Right lobe of liver (tissue), 6 donors: ENCODE measurements around the gene SYNE2. TPM values are rescaled to one million over a fixed set of nuclear protein-coding genes. Genes with fewer than 3 reads are reported as not detected.

Experiments
- ATAC-seq, 4 donors: fragments of 200-7000 bp; cut with Tn5 transposase; one replicate each; pipeline ENCODE4 v1.9.1; 2020; ENCODE audit warnings: mild to moderate bottlenecking in 4 of 4, moderate library complexity in 4 of 4
- DNase-seq, 3 donors: peaks; one replicate each; pipeline ENCODE4 v3.0.0-alpha.2; 2020
- H3K27ac ChIP-seq, 3 donors: fragments of 200-600 bp; one replicate each; pipeline ENCODE4 v1.8.0; 2022
- H3K27me3 ChIP-seq, 2 donors: fragments of 200-600 bp; one replicate each; pipeline ENCODE4 v1.8.0; 2022
- H3K36me3 ChIP-seq, 4 donors: fragments of 200-600 bp; sonication (generic) in 1 of 4; one replicate each; pipeline versions ENCODE4 v1.5.1 to v1.8.0; 2017 to 2022; ENCODE audit warnings: control low read depth in 1 of 4
- H3K4me1 ChIP-seq, 4 donors: fragments of 200-600 bp; sonication (generic) in 1 of 4; one replicate each; pipeline versions ENCODE4 v1.5.1 to v1.8.0; 2017 to 2022; ENCODE audit warnings: control low read depth in 1 of 4
- H3K4me3 ChIP-seq, 3 donors: fragments of 200-600 bp; one replicate each; pipeline ENCODE4 v1.8.0; 2022
- H3K9me3 ChIP-seq, 4 donors: fragments of 200-600 bp; sonication (generic) in 1 of 4; one replicate each; pipeline versions ENCODE4 v1.5.1 to v1.8.0; 2017 to 2022; ENCODE audit warnings: control low read depth in 1 of 4
- CTCF ChIP-seq, 4 donors: fragments of 200-600 bp in 3 of 4; fragments of 450-650 bp in 1 of 4; IDR thresholded peaks; one replicate each; pipeline versions ENCODE4 v1.5.1 to v1.8.0; 2016 to 2022; ENCODE audit warnings: antibody characterized with exemption in 4 of 4, mild to moderate bottlenecking in 2 of 4
- POLR2A ChIP-seq: fragments of 450-650 bp; IDR thresholded peaks from one replicate; pipeline ENCODE4 v1.6.1; 2017; ENCODE audit warnings: antibody characterized with exemption, mild to moderate bottlenecking
- WGBS: methylation state at CpG from one replicate; pipeline ENCODE4 v1.1.6; 2018; ENCODE audit warnings: low coverage, low lambda C conversion rate; ENCODE audit not compliant: insufficient coverage; ENCODE audit errors: missing lambda C conversion rate; 5-methylcytosine and 5-hydroxymethylcytosine counted together
- intact Hi-C, 2 donors: fragments of 100-400 bp; cut with DNase I; formaldehyde crosslinking; loops; one replicate each; pipeline versions ENCODE4 v1.11.2 to v1.14.1; 2022
- total RNA-seq, 6 experiments: library from RNA; depleted of rRNA in 2 of 6; stranded (reverse); fragments of >200 nt in 2 of 6; fragmentation: NEBNext Ultra II Directional in 3 of 6; extraction: Animal tissue kit (Norgen Biotek cat#: 25700) in 3 of 6; gene quantifications; one replicate each; pipeline versions ENCODE4 v1.1.0 to v1.2.4, GENCODE V29; 2016 to 2023
- donor health status: DM: no; HTN: yes; CAD: no.
- donor health status: DM: no; HTN: no; CAD: no.
- donor health status: DM: no; HTN: no; CAD: no.
- donor health status: DM: no; HTN: yes; CAD: no.
- donor health status: DM: no; HTN: yes; CAD: no.

Gene SYNE2
- total RNA-seq, 6 experiments from 2014 or later, result 34.6 to 118 (median 47.8) TPM

DNA sequence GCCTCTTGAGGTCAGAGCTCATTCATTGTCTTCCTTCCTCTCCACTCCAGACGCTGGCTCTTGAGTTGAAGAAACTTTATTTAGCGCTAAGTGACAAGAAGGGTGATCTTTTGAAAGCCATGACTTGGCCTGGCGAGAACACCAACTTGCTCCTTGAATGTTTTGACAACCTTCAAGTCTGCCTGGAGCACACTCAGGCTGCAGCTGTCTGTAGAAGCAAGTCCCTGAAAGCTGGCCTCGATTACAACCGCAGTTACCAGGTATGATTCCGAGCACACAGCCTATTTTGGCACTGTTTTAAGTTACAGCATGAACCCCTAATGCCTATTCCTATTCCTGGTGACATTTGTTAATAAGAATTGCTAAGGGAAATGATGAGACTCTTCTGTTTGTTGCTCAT, 273.7 kb downstream of the SYNE2 start:
- Histone ChIP-seq H3K36me3 (peaks cover 5 to 70% (median 42%) of the 10 kb centered on the region in 4 donors), H3K27ac (no peak overlapping the region), H3K27me3 (no peaks in the 10 kb centered on the region), H3K4me3 (no peak overlapping the region), H3K9me3 (no peaks in the 10 kb centered on the region), H3K4me1 (peaks cover 0 to 19% (median 3%) of the 10 kb centered on the region in 4 donors)
- DNase-seq (no peak), ATAC-seq (no peak)
- TF ChIP-seq POLR2A (no peak), CTCF (IDR thresholded peaks at IDR 0.05) (no peak)
- intact Hi-C loops, result no loop called here
- WGBS, result 86% methylated on average over 1 of the region's 6 CpGs

GRCh38 chr14:64137657-64138290, 285.0 kb downstream of the SYNE2 start:
- Histone ChIP-seq H3K36me3 (peaks cover 0 to 83% (median 48%) of the 10 kb centered on the region in 4 donors), H3K27me3 (no peaks in the 10 kb centered on the region), H3K27ac (no peak overlapping the region), H3K4me1 (no peaks in the 10 kb centered on the region), H3K9me3 (no peaks in the 10 kb centered on the region), H3K4me3 (no peak overlapping the region)
- intact Hi-C loops, result no loop called here
- DNase-seq (no peak), ATAC-seq (no peak)
- TF ChIP-seq POLR2A (no peak), CTCF (IDR thresholded peaks at IDR 0.05) (peak in 1 of 4 donors; percentile 4)
- 91% methylated on average over 8 of the region's 9 CpGs for WGBS

- 81% methylated on average over 6 of the region's 7 CpGs for WGBS
- intact Hi-C loops, result no loop called here
- no peaks in the 10 kb centered on the region for H3K9me3 ChIP-seq
- H3K36me3 ChIP-seq, result peaks cover 0 to 57% (median 25%) of the 10 kb centered on the region in 4 donors
- ATAC-seq (peak in 2 of 4 donors; percentile 10 to 41), DNase-seq (no peak)
- H3K4me1 ChIP-seq, result no peaks in the 10 kb centered on the region
- no peak for TF ChIP-seq POLR2A
- no peak for TF ChIP-seq CTCF (IDR thresholded peaks at IDR 0.05)
- H3K27me3 ChIP-seq, result no peaks in the 10 kb centered on the region
- H3K27ac ChIP-seq, result no peak overlapping the region
- no peak overlapping the region for H3K4me3 ChIP-seq
Measured at GRCh38 chr14:64147126-64147790, 294.5 kb downstream of the SYNE2 start.

DNA sequence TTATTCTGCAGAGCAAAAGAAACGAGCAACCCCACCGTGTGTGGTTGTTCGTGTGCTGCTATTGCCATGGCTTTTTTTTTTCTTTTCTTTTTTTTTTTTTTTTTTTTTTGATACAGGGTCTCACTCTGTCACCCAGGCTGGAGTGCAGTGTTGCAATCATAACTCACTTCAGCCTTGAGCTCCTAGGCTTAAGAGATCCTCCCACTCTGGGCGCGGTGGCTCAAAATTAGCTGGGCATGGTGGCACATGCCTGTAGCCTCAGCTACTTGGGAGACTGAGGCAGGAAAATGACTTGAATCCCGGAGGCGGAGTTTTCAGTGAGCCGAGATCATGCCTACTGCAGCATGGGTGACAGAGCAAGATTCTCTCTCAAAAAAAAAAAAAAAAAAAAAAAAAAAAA, 297.1 kb downstream of the SYNE2 start:
- no peaks in the 10 kb centered on the region for H3K9me3 ChIP-seq
- H3K27ac ChIP-seq, result no peak overlapping the region
- H3K4me3 ChIP-seq, result no peak overlapping the region
- H3K36me3 ChIP-seq, result peaks cover 6 to 55% (median 25%) of the 10 kb centered on the region in 4 donors
- DNase-seq (no peak), ATAC-seq (no peak)
- no peaks in the 10 kb centered on the region for H3K4me1 ChIP-seq
- WGBS, result 92% methylated on average over 3 of the region's 8 CpGs
- intact Hi-C loops, result no loop called here
- TF ChIP-seq POLR2A (no peak), CTCF (IDR thresholded peaks at IDR 0.05) (no peak)
- H3K27me3 ChIP-seq, result no peaks in the 10 kb centered on the region
